Epithelial cell of proximal tubule (primary cell): ENCODE data around the gene PLET1. TPM values are rescaled to one million over a fixed set of nuclear protein-coding genes. Genes with fewer than 3 reads are reported as not detected.

Experiments used
- DNase-seq: peaks from one replicate; pipeline ENCODE4 v3.0.0-alpha.2; 2011; ENCODE audit warnings: low read depth
- H3K4me3 ChIP-seq: 2 replicates; pipeline ENCODE4 v1.5.1; 2011; ENCODE audit warnings: low read depth, mild to moderate bottlenecking, low read length
- total RNA-seq: library from RNA; depleted of rRNA; stranded (reverse); fragments of >200 nt; gene quantifications from 2 replicates; pipeline ENCODE4 v1.2.3, GENCODE V29; 2015
- TF ChIP-seq, protein P1 (sequence below): conservative IDR thresholded peaks from 2 replicates; pipeline ENCODE4 v1.5.1; 2012; ENCODE audit warnings: low read depth, mild to moderate bottlenecking, low read length

The PLET1 gene
- total RNA-seq, 1 donor from 2014 or later = not detected

DNA sequence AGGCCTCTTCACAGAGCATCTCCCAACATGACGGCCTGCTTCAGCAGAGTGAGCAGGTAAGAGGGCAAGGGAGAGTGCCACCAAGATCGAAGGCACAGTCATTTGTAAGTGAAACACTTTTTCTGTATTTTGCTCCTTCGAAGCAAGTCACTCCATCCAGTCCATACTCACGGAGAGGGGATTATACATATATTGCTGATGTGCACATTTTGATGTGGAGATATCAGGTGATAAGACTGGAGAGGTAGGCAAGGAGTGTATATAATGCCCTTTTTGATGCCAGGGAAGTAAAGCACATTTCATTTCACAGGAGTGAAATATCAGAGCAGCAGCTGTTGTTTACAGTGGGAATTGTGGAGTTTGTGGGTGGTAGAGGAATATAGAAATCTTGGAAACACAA is 23.2 kb downstream of the PLET1 start:
- no peak overlapping the region for H3K4me3 ChIP-seq
- DNase-seq = no peak
- TF ChIP-seq, protein P1, sequence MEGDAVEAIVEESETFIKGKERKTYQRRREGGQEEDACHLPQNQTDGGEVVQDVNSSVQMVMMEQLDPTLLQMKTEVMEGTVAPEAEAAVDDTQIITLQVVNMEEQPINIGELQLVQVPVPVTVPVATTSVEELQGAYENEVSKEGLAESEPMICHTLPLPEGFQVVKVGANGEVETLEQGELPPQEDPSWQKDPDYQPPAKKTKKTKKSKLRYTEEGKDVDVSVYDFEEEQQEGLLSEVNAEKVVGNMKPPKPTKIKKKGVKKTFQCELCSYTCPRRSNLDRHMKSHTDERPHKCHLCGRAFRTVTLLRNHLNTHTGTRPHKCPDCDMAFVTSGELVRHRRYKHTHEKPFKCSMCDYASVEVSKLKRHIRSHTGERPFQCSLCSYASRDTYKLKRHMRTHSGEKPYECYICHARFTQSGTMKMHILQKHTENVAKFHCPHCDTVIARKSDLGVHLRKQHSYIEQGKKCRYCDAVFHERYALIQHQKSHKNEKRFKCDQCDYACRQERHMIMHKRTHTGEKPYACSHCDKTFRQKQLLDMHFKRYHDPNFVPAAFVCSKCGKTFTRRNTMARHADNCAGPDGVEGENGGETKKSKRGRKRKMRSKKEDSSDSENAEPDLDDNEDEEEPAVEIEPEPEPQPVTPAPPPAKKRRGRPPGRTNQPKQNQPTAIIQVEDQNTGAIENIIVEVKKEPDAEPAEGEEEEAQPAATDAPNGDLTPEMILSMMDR = no peak

DNA sequence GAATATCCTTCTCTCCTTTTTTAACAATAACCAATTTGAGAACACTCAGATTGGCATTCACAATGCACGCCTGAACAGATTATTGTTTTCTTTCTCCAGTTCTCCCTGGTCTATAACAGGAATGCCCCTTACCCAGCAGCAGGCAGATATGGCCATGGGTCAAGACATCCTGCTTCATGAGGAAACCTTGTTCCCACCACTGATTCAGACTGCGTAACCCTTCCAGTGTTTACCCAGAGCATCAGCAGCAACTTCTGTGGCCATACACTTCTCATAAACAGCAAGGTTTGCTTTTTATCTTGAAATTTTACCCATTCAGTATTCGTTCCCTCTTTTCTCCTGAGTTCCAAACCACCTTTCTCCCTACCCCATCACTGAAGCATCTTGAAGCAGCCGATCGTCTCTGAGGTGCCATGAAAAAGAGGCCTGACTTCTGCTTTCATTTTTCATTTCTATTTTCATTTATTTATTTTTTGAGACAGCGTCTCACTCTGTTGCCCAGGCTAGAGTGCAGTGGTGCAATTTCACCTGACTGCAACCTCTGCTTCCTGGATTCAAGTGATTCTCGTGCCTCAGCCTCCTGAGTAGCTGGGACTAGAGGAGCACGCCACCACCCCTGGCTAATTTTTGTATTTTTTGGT is 24.8 kb downstream of the PLET1 start:
- TF ChIP-seq, protein P1 = no peak
- no peak for DNase-seq
- H3K4me3 ChIP-seq = no peak overlapping the region

DNA sequence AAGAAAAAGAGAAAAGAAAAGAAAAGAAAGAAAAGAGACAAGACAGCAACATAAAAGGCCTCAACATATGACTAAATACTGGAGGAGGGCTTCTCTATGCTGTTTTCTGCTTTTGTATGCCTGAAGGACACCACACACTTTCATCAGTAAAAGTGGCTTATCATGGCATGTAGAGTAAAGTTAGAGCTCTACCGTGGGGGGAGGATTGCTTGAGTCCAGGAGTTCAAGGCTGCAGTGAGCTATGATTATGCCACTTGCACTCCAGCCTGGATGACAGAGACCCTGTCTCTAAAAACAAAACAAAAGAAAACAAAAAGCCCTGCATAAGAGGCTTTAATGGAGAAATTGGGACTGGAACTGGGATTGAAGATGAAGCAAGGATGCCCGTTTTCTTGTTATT is 28.7 kb downstream of the PLET1 start:
- TF ChIP-seq, protein P1 = no peak
- no peak overlapping the region for H3K4me3 ChIP-seq
- DNase-seq = no peak

DNA sequence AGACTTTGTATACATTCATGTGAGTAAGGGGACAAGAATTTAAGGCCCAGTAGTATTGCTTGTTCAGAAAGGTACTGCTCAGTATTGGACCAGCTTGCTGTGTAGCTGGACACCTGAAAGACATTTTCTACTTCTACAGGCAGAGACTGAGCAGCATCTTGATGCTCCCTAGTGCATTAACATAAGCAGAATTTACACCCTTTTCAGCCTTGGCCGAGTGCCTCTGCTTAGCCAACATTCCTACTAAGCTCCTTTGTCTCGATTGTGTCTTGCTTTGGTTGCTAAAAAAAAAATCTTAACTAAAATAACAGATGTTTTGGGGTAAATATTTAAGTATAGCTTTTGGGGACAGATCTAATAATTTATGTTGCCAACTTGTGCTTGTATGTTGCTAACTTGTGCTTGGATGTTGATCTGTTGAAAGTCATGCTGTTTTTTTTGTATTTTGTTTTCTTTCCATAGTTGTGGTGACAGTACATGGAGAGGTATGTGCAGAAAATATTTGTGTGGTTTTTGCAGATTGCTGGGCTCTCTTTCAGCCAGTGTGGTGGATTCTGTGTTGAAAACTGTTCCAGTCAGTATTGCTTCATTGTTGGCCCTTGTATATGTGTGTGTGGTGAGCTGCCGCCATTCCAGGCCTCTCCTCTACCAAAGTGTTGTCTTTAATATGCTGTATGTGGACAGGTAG is 30.8 kb downstream of the PLET1 start:
- no peak overlapping the region for H3K4me3 ChIP-seq
- DNase-seq = no peak
- TF ChIP-seq, protein P1 = no peak

DNA sequence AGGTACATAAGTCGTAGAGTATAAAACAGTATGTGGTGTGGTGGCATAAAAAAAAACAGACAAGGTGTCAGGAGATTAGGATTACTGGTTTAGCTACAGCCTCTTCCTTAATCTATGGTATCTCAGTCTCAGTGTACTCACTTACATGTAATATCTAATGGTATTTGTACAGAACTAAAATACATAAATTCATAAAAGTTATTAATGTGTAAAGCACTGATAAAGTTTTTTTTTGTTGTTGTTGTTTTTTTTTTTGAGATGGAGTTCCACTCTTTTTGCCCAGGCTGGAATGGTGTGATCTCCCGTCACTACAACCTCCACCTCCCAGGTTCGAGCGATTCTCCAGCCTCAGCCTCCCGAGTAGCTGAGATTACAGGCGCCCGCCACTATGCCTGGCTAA is 31.5 kb downstream of the PLET1 start:
- no peak overlapping the region for H3K4me3 ChIP-seq
- TF ChIP-seq, protein P1 = no peak
- no peak for DNase-seq

DNA sequence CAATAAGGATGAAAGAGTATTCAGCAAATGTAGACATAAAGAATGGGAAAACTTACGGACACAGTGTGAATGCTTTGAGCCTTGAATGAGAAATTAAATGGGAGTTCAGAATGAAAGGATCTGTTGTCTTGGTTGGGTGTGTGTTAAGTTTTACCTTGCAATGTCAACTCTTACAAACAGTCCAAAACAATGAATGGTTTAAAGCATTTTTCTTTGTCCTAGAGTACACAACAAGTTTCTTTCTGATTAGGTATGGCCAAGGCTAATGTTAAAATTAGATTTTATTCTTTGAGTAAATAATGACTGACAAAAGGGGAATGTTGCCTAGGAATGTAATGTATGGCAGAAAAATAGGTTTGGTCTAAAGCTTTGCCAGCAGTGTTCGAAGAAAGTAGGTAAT is 32.0 kb downstream of the PLET1 start:
- no peak overlapping the region for H3K4me3 ChIP-seq
- TF ChIP-seq, protein P1 = no peak
- no peak for DNase-seq

DNA sequence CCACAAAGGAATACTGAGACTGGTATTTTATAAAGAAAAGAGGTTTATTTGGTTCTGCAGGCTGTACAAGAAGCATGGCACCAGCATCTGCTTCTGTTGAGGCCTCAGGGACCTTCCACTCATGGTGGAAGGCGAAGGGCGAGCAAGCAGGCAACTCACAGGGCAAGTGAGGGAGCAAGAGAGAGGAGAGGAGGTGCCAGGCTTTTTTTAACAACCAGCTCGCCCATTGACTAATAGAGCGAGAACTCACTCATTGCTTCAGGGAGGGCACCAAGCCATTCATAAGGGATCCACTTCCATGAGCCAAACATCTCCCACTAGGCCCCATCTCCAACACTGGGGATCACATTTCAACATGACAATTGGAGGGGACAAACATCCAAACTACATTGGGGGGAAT is 33.2 kb downstream of the PLET1 start:
- no peak for DNase-seq
- peak overlapping the region; percentile 78 for H3K4me3 ChIP-seq
- TF ChIP-seq, protein P1 = no peak
